Osteocyte (in vitro differentiated cells): Measurements from ENCODE around the gene ZNF598. TPM values are rescaled to one million over a fixed set of nuclear protein-coding genes. Genes with fewer than 3 reads are reported as not detected.

Experiments
- DNase-seq: peaks from one replicate; pipeline ENCODE4 v3.0.0; 2021; ENCODE audit warnings: mixed read lengths; ENCODE audit not compliant: unreplicated experiment; ENCODE audit errors: extremely low spot score
- H3K27ac Mint-ChIP-seq: one replicate; pipeline ENCODE4 v1.8.0; 2021; ENCODE audit warnings: mild to moderate bottlenecking, mixed read lengths; ENCODE audit not compliant: unreplicated experiment
- H3K27me3 Mint-ChIP-seq: one replicate; pipeline ENCODE4 v1.8.0; 2021; ENCODE audit warnings: mixed read lengths; ENCODE audit not compliant: unreplicated experiment
- H3K36me3 Mint-ChIP-seq: one replicate; pipeline ENCODE4 v1.8.0; 2021; ENCODE audit warnings: mixed read lengths; ENCODE audit not compliant: unreplicated experiment
- H3K4me1 Mint-ChIP-seq: one replicate; pipeline ENCODE4 v1.8.0; 2021; ENCODE audit warnings: mixed read lengths; ENCODE audit not compliant: unreplicated experiment
- H3K4me3 Mint-ChIP-seq: one replicate; pipeline ENCODE4 v1.8.0; 2021; ENCODE audit warnings: mild to moderate bottlenecking, moderate library complexity, mixed read lengths; ENCODE audit not compliant: unreplicated experiment
- H3K9me3 Mint-ChIP-seq: one replicate; pipeline ENCODE4 v1.8.0; 2021; ENCODE audit warnings: mixed read lengths; ENCODE audit not compliant: unreplicated experiment
- total RNA-seq: library from RNA; stranded (reverse); gene quantifications from 2 replicates; pipeline ENCODE4 v1.2.1, GENCODE V29; 2021
- TF ChIP-seq, protein P1 (sequence below): fragments of 200-600 bp; sonication (generic); IDR thresholded peaks from 2 replicates; pipeline ENCODE4 v1.5.0; 2021; ENCODE audit warnings: antibody characterized with exemption, mild to moderate bottlenecking, moderate library complexity

Gene ZNF598
- total RNA-seq, 1 donor from 2014 or later, result 46.9 TPM

DNA sequence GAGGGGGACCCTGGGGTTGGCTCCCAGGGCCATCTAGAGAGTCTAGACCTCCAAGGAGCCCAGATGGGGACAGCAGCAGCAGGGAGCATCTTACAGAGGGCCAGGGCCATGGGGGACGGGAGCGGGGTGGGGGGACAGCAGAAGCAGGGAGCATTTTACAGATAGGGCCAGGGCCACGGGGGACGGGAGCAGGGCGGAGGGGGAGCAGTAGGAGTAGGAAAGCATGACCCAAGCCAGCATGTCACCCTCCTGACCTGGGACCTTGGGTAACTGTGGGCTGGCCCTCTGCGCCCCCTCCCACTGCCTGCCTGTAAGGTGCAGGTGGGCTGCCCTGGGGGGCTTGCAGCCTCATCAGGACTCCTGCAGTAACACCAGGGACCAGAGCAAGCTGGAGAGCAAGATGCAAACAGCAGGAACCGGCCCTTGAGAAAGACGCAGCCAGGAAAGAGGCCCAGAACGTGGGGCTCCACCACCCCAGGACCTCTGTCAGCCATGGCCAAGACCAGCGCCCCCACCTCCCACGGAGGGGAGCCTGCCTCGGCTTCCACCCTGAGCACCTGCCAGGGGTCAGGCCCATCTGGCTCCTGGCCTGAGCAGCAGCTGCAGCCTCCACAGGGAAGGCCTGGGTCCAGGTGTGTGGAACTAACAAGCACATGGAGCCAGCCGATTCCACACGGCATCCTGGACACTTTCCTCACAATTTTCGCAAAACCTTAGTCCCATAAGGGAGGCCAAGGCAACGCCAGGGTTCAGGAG is 2.4 kb downstream of the ZNF598 start:
- H3K4me1 Mint-ChIP-seq, result peaks cover 42% of the 10 kb centered on the region
- peak overlapping the region; percentile 75 for H3K4me3 Mint-ChIP-seq
- H3K27me3 Mint-ChIP-seq, result no peaks in the 10 kb centered on the region
- DNase-seq, result no peak
- TF ChIP-seq, protein P1, sequence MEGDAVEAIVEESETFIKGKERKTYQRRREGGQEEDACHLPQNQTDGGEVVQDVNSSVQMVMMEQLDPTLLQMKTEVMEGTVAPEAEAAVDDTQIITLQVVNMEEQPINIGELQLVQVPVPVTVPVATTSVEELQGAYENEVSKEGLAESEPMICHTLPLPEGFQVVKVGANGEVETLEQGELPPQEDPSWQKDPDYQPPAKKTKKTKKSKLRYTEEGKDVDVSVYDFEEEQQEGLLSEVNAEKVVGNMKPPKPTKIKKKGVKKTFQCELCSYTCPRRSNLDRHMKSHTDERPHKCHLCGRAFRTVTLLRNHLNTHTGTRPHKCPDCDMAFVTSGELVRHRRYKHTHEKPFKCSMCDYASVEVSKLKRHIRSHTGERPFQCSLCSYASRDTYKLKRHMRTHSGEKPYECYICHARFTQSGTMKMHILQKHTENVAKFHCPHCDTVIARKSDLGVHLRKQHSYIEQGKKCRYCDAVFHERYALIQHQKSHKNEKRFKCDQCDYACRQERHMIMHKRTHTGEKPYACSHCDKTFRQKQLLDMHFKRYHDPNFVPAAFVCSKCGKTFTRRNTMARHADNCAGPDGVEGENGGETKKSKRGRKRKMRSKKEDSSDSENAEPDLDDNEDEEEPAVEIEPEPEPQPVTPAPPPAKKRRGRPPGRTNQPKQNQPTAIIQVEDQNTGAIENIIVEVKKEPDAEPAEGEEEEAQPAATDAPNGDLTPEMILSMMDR, result no peak
- H3K9me3 Mint-ChIP-seq, result no peaks in the 10 kb centered on the region
- H3K27ac Mint-ChIP-seq, result peak overlapping the region; percentile 73
- H3K36me3 Mint-ChIP-seq, result peaks cover 3% of the 10 kb centered on the region

DNA sequence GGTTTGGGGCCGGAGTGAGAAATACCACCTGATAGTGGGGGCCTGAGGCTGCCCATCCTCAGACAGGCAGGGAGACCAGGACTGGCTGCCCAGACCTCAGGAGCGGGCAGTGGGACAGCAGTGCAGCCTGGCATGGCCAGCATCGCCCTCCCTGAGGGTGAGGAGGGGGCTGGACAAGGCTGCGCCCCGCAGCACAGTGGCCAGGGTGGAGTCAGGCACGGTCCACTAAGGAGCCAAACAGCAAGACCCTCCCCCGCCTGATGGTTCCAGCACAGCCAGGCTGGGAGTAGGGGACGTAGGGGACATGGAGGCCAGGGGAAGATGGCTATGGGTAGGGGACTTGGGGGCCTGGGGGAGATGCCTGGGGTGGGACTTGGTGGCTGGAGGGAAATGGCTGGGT is 3.3 kb downstream of the ZNF598 start:
- DNase-seq, result no peak
- Mint-ChIP-seq H3K27ac (peak overlapping the region; percentile 54), H3K9me3 (no peaks in the 10 kb centered on the region), H3K4me1 (peaks cover 42% of the 10 kb centered on the region), H3K27me3 (no peaks in the 10 kb centered on the region), H3K4me3 (peak overlapping the region; percentile 6), H3K36me3 (peaks cover 5% of the 10 kb centered on the region)
- TF ChIP-seq, protein P1, result no peak

DNA sequence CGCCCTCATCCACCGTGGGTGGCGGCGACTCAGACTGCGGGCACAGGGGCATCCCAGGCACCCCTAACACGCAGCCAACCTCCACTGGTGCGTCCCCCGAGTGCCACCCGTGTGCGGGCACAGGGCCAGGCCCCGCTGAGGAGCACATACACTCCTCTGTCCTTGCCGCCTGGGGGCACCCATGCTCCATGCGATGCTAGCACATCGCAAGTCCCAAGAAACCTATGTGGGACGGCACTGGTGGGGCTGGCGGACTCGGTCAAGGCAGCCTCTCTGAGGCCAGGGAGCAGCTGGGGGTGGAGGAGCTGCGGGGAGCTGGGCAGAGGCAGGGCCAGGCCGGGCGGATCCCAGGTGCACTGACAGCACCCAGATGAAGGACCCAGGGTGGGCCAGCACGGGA is 4.0 kb downstream of the ZNF598 start:
- H3K27ac Mint-ChIP-seq, result no peak overlapping the region
- H3K27me3 Mint-ChIP-seq, result no peaks in the 10 kb centered on the region
- peaks cover 9% of the 10 kb centered on the region for H3K36me3 Mint-ChIP-seq
- H3K4me3 Mint-ChIP-seq, result no peak overlapping the region
- no peaks in the 10 kb centered on the region for H3K9me3 Mint-ChIP-seq
- H3K4me1 Mint-ChIP-seq, result peaks cover 42% of the 10 kb centered on the region
- TF ChIP-seq, protein P1, result no peak
- DNase-seq, result no peak

DNA sequence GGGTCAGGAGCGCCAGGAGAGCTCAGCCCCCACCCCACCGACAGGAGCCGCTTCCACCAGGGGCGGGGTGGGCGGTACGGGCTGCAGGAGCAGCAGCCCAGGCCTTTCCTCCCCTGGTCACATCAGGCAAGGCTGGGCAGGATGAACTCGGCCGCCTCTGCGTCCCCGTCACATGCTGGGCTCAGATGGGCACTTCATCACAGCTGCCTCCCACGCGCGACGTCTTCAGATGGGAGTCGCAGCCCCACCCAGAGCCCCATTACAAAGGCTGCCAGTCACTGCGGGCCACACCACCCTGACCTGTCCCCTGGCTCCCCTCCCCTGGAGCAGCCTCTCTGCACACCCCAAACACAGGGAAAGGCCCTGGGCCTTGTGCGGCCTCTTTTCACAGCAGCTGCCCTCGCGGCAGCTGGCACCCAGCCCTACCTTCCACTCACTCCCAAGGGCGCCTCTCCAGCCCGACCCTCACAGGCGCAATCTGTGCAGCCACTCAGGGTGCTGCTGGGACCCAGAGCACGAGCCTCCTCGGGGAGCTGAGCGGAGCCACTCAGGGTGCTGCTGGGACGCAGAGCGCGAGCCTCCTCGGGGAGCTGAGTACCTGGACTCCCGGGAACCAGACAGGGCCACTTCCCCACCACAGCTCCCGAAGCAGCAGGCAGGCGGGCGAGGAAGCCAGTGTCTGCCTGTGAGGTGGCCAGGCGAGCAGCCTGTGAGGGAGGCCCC is 4.7 kb downstream of the ZNF598 start:
- Mint-ChIP-seq H3K4me1 (peaks cover 36% of the 10 kb centered on the region), H3K27me3 (no peaks in the 10 kb centered on the region), H3K27ac (peak overlapping the region; percentile 31), H3K4me3 (no peak overlapping the region), H3K36me3 (peaks cover 9% of the 10 kb centered on the region), H3K9me3 (no peaks in the 10 kb centered on the region)
- TF ChIP-seq, protein P1, result no peak
- no peak for DNase-seq
